Caco-2 (cell line): ENCODE results near the gene RNASE12. TPM values are rescaled to one million over a fixed set of nuclear protein-coding genes. Genes with fewer than 3 reads are reported as not detected.

ENCODE experiments used
- BruUV-seq: library from RNA; stranded (reverse); fragments of 400-500 nt; replicated peaks from 2 replicates; lab custom pipeline; 2021; lab: Mats Ljungman, UMichigan
- CTCF ChIA-PET: fragments of 300-600 bp; sonication (Branson Sonifier 250); formaldehyde crosslinking; loops from one replicate; lab custom pipeline; 2022; ENCODE audit warnings: antibody characterized with exemption; lab: Charles Lee
- POLR2A ChIA-PET: fragments of 300-600 bp; sonication (Branson Sonifier 250); formaldehyde crosslinking; loops from one replicate; lab custom pipeline; 2022; ENCODE audit warnings: antibody characterized with exemption; lab: Charles Lee
- DNase-seq, 2 experiments: peaks; one replicate each; pipeline versions ENCODE4 v3.0.0 to v3.0.0-alpha.2; 2020 to 2022
- H3K27me3 ChIP-seq: replicated peaks from 2 replicates; pipeline ENCODE4 v1.6.0; 2011; ENCODE audit warnings: low read length; ENCODE audit not compliant: control insufficient read depth, insufficient read depth
- H3K36me3 ChIP-seq: 2 replicates; pipeline ENCODE4 v1.5.1; 2011; ENCODE audit warnings: low read length; ENCODE audit not compliant: control insufficient read depth, insufficient read depth
- H3K4me1 ChIP-seq: fragments of 250-450 bp; sonication (Bioruptor Pico); 2 replicates; pipeline ENCODE4 v1.5.1; 2020; ENCODE audit warnings: mild to moderate bottlenecking
- H3K4me3 ChIP-seq: 2 replicates; pipeline ENCODE4 v1.5.1; 2011; ENCODE audit warnings: low read depth, mild to moderate bottlenecking, control low read depth, low read length
- H3K9me3 ChIP-seq: fragments of 250-450 bp; sonication (Bioruptor Pico); 2 replicates; pipeline ENCODE4 v1.5.1; 2020; ENCODE audit warnings: mild to moderate bottlenecking, moderate library complexity
- H3K27ac Mint-ChIP-seq: one replicate; pipeline ENCODE4 v1.8.0; 2022; ENCODE audit warnings: mixed read lengths; ENCODE audit not compliant: unreplicated experiment
- H3K27me3 Mint-ChIP-seq: one replicate; pipeline ENCODE4 v1.8.0; 2022; ENCODE audit warnings: mixed read lengths; ENCODE audit not compliant: insufficient read depth, unreplicated experiment
- H3K36me3 Mint-ChIP-seq: one replicate; pipeline ENCODE4 v1.8.0; 2022; ENCODE audit warnings: mild to moderate bottlenecking, mixed read lengths; ENCODE audit not compliant: insufficient read depth, unreplicated experiment
- H3K4me1 Mint-ChIP-seq: one replicate; pipeline ENCODE4 v1.8.0; 2022; ENCODE audit warnings: low read depth, mixed read lengths; ENCODE audit not compliant: unreplicated experiment
- H3K4me3 Mint-ChIP-seq: one replicate; pipeline ENCODE4 v1.8.0; 2022; ENCODE audit warnings: mild to moderate bottlenecking, moderate library complexity, mixed read lengths; ENCODE audit not compliant: unreplicated experiment
- H3K9me3 Mint-ChIP-seq: one replicate; pipeline ENCODE4 v1.8.0; 2022; ENCODE audit warnings: mixed read lengths; ENCODE audit not compliant: unreplicated experiment
- CTCF ChIP-seq, 2 experiments: fragments of 200-600 bp in 1 of 2; IDR thresholded peaks; 1 replicate in 1 of 2; 2 replicates in 1 of 2; pipeline versions ENCODE4 v1.5.1 to v1.8.0; 2011 to 2022; ENCODE audit warnings: antibody characterized with exemption in 1 of 2, control low read depth in 1 of 2, inconsistent platforms in 1 of 2, low read depth in 1 of 2, low read length in 1 of 2, mild to moderate bottlenecking in 1 of 2, moderate library complexity in 1 of 2; ENCODE audit not compliant: insufficient read depth in 1 of 2, severe bottlenecking in 1 of 2, unreplicated experiment in 1 of 2
- intact Hi-C: fragments of 100-400 bp; cut with micrococcal nuclease; formaldehyde crosslinking; loops from one replicate; pipeline ENCODE4 v1.10.0; 2022; ENCODE audit not compliant: unreplicated experiment
- total RNA-seq: library from RNA; stranded (reverse); gene quantifications from 2 replicates; pipeline ENCODE4 v1.2.3, GENCODE V29; 2022

RNASE12 gene
- total RNA-seq, 1 experiment from 2014 or later: not detected

GRCh38 chr14:20614038-20614840, 23.1 kb upstream of the RNASE12 start:
- intact Hi-C loops: no loop called here
- peak in 1 of 2 experiments; percentile 37 for DNase-seq
- ChIA-PET POLR2A (interaction anchor here (0.6 to 1.8 kb wide), 7 partner anchors 17 to 271 kb away, joined by 3 to 9 read pairs (median 4); partner anchors contain the start of genes PARP2, PIP4P1 and RNASE4), CTCF (interaction anchor here (0.6 to 2.2 kb wide), 10 partner anchors 14 to 271 kb away, joined by 3 to 13 read pairs (median 7); partner anchors contain the start of genes PARP2 and RNASE4)
- H3K9me3 Mint-ChIP-seq: no peaks in the 10 kb centered on the region
- no peaks in the 10 kb centered on the region for H3K36me3 ChIP-seq
- H3K27me3 Mint-ChIP-seq: no peaks in the 10 kb centered on the region
- H3K4me1 Mint-ChIP-seq: peaks cover 20% of the 10 kb centered on the region
- no TSS peak for BruUV-seq
- no peaks in the 10 kb centered on the region for H3K27me3 ChIP-seq
- H3K4me3 ChIP-seq: peak overlapping the region; percentile 66
- no peaks in the 10 kb centered on the region for H3K36me3 Mint-ChIP-seq
- no peak for TF ChIP-seq CTCF (IDR thresholded peaks at IDR 0.05; ENCODE audit: insufficient read depth in 1 of 2, low read depth in 1 of 2, low read length in 1 of 2, severe bottlenecking in 1 of 2, unreplicated experiment in 1 of 2)
- 0 out of 2 replicates have a peak, but pooled peaks cover 4% of the 10 kb centered on the region for H3K4me1 ChIP-seq
- no peak overlapping the region for H3K27ac Mint-ChIP-seq
- no peaks in the 10 kb centered on the region for H3K9me3 ChIP-seq
- H3K4me3 Mint-ChIP-seq: no peak overlapping the region

GRCh38 chr14:20613094-20614037, 22.2 kb upstream of the RNASE12 start:
- no peaks in the 10 kb centered on the region for H3K9me3 ChIP-seq
- POLR2A ChIA-PET: interaction anchor here (0.6 to 1.8 kb wide), 9 partner anchors 17 to 430 kb away, joined by 3 to 9 read pairs (median 4); partner anchors contain the start of genes PARP2 and PIP4P1
- peak; percentile 91 to 96 for DNase-seq

More at GRCh38 chr14:20613094-20614037, 22.2 kb upstream of the RNASE12 start:
- H3K4me3 ChIP-seq: peak overlapping the region; percentile 66
- no peaks in the 10 kb centered on the region for H3K27me3 ChIP-seq
- 0 out of 2 replicates have a peak, but pooled peaks cover 4% of the 10 kb centered on the region for H3K4me1 ChIP-seq
- no peak overlapping the region for H3K27ac Mint-ChIP-seq
- H3K27me3 Mint-ChIP-seq: no peaks in the 10 kb centered on the region
- intact Hi-C loops: loop anchor here (1.0 kb wide), 6 partner anchors 8 to 270 kb away; partner anchors contain the start of gene PARP2
- H3K9me3 Mint-ChIP-seq: no peaks in the 10 kb centered on the region
- H3K4me1 Mint-ChIP-seq: peaks cover 22% of the 10 kb centered on the region
- H3K36me3 Mint-ChIP-seq: no peaks in the 10 kb centered on the region
- peak; percentile 64 to 83 for TF ChIP-seq CTCF (IDR thresholded peaks at IDR 0.05; ENCODE audit: insufficient read depth in 1 of 2, low read depth in 1 of 2, low read length in 1 of 2, severe bottlenecking in 1 of 2, unreplicated experiment in 1 of 2)
- H3K36me3 ChIP-seq: no peaks in the 10 kb centered on the region
- H3K4me3 Mint-ChIP-seq: no peak overlapping the region
- BruUV-seq: TSS peak; percentile 100
- CTCF ChIA-PET: interaction anchor here (0.8 to 2.2 kb wide), 12 partner anchors 8 to 270 kb away, joined by 3 to 13 read pairs (median 6); partner anchors contain the start of genes PARP2 and RNASE4
